Inflammatory macrophage treated with lipopolysaccharide for 4 hours (primary cell): ENCODE results near the gene DEPDC5.
"Not testable (repeated sequence)": the region's sequence is repeated elsewhere in the genome, so short reads cannot be mapped to it uniquely, and the experiment has no call there.

Source experiments
- DNase-seq: peaks from one replicate; pipeline ENCODE4 v3.0.0-alpha.2; 2020

DEPDC5 gene

DNA sequence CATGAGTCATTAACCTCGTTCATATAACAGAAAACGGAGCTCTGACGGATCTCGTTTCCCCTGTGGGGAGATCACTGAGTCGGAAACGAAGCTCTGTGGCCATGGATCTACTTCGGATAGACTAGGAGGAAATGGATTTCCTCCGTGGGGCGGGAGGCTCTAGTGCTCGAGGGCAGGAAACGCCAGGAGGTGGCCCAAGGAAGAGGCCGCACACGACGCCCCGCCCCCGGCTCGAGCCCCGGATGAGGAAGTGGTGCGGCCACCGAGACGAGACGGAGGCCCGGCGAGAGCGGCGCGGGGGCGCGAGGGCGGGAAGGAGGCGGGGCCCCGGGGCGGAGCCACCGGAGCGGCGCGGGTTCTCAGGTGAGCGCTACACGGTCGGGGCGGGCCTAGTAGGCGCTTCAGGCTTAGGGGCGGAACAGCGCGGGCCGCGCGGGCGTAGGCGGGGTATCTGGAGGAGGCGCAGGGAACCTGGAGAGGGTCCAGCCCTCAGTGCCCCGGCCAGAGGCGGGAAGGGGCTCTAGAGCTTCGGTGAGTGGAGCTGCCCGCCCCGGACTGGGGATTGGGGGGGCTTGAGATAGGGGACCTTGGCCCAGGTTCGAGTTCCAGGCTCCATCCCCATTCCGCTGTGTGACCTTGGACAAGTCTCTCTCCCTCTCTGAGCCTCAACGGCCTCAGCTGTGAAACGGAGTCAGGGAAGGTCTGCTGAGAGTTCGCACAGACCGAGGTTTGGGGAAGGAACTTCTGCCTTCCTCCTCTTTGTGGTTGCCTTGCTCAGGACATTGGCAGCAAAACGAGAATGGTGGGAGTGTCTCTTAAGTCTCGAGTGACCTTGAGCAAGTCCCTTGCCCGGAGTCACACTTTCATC, at the start of gene DEPDC5:
Gene DEPDC5, plus strand, starts transcription at position 386 of the 868 bp plus-strand sequence. CDS start 903 bp downstream, outside the sequence.
- peak; percentile 95 for DNase-seq

DNA sequence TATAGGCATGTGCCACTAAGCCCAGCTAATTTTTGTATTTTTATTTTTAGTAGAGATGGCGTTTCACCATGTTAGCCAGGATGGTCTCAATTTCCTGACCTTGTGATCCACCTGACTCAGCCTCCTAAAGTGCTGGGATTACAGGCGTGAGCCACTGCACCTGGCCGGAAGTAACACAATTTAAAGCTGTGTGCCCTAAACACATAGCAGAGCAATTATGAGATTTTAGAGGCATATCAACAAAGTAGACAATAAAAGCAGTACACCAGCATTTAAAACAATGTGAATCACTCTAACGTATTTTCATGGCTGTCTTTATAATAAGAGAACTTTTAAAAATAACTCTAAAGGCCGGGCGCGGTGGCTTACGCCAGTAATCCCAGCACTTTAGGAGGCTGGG, 46.3 kb upstream of the DEPDC5 start:
- DNase-seq: no peak

- DNase-seq: peak; percentile 55
Measured at GRCh38 chr22:31711226-31711625, 42.6 kb upstream of the DEPDC5 start.

DNA sequence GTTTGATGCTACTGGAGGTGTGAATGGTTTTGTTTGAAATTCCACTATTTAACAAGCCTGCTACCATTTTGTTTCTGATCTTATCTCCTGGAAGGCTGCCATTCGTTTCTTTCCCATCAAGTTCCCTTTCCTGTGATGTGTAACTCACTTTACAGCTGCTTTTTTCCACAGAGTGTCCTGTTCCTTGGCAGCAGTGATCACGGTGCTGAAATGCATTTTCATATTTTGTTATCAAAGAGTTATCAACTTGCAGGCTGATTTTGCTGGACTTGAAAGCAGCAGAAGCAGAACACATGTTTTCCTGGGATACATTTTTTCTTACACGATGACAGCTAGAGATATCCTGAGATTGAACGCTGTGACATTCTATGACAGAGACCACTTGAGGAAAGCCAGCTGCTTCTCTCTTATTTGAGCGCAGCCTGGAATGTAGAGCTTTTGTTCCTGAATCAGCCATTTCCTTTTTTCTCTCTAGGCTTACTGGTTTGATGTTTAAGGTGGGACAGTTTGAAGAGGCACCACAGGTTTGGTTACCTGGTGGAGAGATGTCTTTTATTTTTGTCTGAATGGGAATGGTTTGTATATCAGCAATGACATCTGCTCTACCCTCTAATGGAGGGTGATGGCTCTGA, 38.6 kb upstream of the DEPDC5 start:
- DNase-seq: no peak

- no peak for DNase-seq
Measured at GRCh38 chr22:31719850-31720471, 33.9 kb upstream of the DEPDC5 start.

- DNase-seq: no peak
Measured at GRCh38 chr22:31723723-31724122, 30.1 kb upstream of the DEPDC5 start.

DNA sequence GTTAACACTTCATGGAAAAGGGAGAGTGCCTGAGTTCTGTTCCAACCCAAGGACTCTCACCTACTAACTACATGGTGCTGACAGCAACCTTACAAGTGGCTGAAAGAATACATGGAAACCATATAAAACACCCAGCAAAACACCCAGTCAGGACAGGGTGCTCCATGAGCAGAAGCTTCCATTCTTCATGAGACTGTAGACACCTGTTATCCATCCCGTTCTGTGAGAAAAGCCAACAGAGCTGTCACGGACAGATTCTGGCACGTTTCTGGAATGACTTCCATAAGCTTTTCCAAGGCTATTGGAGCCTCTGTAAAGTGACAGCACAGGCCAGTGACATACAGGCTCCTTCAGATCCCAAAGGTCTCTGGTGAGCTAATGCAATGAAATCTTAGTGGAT, 27.1 kb upstream of the DEPDC5 start:
- no peak for DNase-seq

DNA sequence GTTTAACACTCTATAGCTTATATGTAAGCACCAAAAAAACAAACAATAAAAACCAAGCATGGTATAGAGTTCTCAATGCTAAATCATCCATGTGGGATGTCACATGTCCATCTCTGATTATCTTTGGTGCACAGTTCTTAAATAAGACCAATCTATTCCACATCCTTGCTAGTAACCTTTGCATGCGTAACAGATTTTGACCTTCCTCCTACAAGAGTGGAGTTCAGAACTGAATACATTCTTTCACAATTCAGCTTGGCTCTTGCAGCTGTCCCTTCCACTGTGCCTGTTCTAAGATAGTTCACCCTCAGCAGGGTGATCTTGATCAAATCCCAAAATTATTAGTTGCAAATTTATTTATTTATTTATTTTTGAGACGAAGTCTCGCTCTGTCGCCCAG, 25.0 kb upstream of the DEPDC5 start:
- peak; percentile 9 for DNase-seq

DNA sequence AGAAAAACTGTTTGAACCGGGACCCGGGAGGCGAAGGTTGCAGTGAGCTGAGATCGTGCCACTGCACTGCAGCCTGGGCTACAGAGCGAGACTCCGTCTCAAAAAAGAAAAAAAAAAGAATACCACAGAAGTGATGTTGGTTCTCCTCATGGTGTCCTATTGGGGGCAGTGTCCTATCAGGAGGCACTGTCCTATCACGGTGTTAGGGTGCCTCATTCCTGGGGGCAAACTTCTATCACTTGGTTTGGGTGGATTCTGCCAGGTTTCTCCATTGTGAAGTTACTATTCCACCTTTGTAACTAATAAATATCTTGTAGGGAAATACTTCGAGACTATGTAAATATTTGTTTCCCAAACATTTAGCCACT, 23.5 kb upstream of the DEPDC5 start:
- DNase-seq: no peak

DNA sequence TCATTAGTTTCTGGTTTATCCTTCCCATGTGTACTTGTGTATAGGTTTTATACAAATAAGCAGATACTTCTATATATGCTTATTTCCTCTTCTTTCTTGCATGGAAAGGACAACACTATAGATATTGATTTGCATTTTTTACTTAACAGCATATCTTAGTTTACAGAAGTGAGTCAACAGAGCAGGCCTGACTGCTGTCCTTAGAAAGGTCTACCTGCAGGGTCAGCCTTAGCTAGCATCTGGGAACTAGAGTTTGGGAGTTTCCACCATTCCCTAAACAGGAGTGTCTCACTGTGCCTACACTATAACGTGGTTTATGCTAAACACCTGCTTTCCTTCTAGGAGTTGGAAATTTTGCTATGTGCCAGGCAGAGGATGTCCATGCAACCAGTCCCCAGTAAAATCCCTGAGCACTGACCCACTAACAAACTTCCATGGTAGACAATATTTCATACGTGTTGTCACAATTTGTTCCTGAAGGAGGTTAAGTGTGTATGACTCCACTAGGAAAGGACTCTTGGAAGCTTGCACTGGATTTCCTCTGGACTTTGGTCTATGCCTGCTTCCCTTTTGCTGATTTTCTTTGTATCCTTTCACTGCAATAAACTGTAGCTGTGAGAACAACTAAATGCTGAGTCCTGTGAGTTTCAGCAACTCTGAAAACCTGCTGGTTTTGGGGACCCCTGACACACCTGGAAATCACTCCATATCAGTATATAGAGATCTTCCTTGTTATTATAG, 21.6 kb upstream of the DEPDC5 start:
- DNase-seq: no peak

DNA sequence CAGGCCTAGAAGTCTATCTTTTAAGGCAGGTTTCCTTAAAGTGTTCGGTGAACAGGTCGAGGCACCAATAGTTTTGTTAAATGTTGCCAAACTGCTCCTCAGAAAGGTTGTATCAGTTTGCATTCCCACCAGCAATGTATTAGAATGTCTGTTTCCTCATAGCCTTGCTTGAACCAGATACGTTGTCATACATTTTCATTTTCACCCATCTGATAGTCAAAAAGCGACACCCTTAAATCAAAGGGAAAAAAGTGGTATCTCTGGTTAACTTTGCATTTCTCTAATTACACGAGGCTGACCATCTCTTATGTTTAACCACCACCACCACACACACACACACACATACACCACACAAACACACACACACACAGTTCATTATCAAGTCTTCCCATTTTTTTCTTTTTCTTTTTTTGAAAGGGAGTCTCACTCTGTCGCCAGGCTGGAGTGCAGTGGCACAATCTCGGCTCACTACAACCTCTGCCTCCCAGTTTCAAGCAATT, 20.2 kb upstream of the DEPDC5 start:
- no peak for DNase-seq

- DNase-seq: no peak
Measured at GRCh38 chr22:31734512-31734911, 19.3 kb upstream of the DEPDC5 start.

GRCh38 chr22:31736458-31736857, 17.4 kb upstream of the DEPDC5 start:
- no peak for DNase-seq

- no peak for DNase-seq
Measured at GRCh38 chr22:31737932-31738331, 15.9 kb upstream of the DEPDC5 start.

GRCh38 chr22:31738566-31738965, 15.3 kb upstream of the DEPDC5 start:
- no peak for DNase-seq

GRCh38 chr22:31739795-31740201, 14.0 kb upstream of the DEPDC5 start:
- DNase-seq: no peak

DNA sequence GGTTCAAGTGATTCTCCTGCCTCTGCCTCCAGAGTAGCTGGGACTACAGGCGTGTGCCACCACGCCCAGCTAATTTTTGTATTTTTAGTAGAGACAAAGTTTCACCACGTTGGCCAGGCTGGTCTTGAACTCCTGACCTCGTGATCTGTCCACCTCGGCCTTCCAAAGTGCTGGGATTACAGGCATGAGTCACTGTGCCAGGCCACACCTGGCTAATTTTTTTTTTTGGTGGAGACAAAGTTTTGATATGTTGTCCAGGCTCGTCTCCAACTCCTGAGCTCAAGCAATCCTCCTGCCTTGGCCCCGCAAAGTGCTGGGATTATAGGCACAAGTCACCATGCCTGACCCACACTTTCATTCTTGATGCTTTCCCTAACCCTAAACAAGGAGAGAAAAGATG, 13.5 kb upstream of the DEPDC5 start:
- not testable (repeated sequence) for DNase-seq

DNA sequence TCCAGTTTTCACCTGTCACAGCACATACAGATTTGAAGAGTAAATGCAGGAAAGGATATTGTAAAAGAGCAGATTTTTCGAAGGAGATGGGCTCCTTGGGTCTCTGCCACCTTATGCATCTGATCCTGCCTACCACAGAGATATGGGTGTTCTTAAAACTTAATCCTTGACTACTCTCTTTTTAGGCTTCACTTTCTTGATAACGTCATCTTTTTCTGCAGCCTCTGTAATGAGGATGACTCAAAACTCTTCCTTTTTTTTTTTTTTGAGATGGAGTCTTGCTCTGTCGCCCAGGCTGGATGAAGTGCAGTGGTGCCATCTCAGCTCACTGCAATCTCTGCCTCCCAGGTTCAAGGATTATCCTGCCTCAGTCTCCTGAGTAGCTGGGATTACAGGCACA, 11.7 kb upstream of the DEPDC5 start:
- DNase-seq: peak; percentile 80

DNA sequence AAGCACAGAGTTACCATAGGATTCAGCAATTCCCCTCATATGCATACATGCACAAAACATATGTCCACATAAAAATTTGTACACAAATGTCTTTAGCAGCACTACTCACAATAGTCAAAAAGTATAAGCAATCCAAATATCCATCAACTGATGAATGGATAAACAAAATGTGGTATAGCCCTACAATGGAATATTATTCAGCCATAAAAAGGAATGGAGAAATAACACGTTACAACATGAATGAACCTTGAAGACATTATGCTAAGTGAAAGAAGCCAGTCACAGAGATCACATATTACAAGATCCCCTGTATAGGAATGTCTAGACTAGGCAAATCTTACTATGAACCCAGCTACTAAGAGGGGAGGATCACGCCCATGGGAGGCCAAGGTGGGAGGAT, 11.1 kb upstream of the DEPDC5 start:
- no peak for DNase-seq

- no peak for DNase-seq
Measured at GRCh38 chr22:31743871-31744270, 9.9 kb upstream of the DEPDC5 start.

DNA sequence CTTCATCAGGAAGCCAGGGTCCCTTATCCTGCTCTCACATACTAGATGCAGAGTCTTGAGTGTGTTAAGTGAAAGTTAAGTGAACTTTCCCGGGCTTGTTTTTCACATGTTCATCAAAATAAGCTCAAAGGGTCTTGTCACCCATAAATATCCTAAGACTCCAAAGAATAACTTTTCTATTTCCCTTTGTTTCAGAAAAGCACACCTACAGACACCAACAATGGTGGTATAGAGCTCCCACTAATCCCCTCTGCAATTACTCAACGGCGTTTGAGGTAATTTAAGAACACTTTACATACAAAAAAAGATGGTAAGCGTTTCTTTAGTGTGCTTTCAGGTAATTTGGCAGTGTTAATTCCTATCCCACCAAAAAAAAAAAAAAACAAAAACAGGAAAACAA, 6.4 kb upstream of the DEPDC5 start:
- DNase-seq: no peak

DNA sequence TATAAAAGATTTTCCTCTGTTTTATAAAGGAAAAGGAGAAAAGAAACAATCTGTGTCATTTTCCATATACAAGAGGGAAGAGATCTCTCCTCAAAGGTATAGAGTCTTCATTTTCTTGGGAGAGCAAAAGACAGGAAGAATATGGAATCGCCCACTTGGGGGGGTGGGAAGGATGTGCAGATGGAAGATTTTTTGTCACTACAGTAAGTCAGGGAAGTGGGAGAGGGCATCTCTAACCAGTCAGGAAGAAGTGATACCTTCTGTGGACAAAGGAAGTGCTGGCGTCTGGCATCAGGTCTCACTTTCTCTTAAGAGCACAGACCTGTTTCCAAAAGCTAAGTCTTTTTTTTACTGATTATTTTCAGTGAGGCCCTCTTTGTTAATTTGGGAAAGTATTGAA, 5.3 kb upstream of the DEPDC5 start:
- DNase-seq: peak; percentile 42
